Osteocyte (in vitro differentiated cells): ENCODE measurements around the gene ESPN. TPM values are rescaled to one million over a fixed set of nuclear protein-coding genes. Genes with fewer than 3 reads are reported as not detected.

ENCODE experiments used
- DNase-seq: peaks from one replicate; pipeline ENCODE4 v3.0.0; 2021; ENCODE audit warnings: mixed read lengths; ENCODE audit not compliant: unreplicated experiment; ENCODE audit errors: extremely low spot score
- H3K27ac Mint-ChIP-seq: one replicate; pipeline ENCODE4 v1.8.0; 2021; ENCODE audit warnings: mild to moderate bottlenecking, mixed read lengths; ENCODE audit not compliant: unreplicated experiment
- H3K27me3 Mint-ChIP-seq: one replicate; pipeline ENCODE4 v1.8.0; 2021; ENCODE audit warnings: mixed read lengths; ENCODE audit not compliant: unreplicated experiment
- H3K36me3 Mint-ChIP-seq: one replicate; pipeline ENCODE4 v1.8.0; 2021; ENCODE audit warnings: mixed read lengths; ENCODE audit not compliant: unreplicated experiment
- H3K4me1 Mint-ChIP-seq: one replicate; pipeline ENCODE4 v1.8.0; 2021; ENCODE audit warnings: mixed read lengths; ENCODE audit not compliant: unreplicated experiment
- H3K4me3 Mint-ChIP-seq: one replicate; pipeline ENCODE4 v1.8.0; 2021; ENCODE audit warnings: mild to moderate bottlenecking, moderate library complexity, mixed read lengths; ENCODE audit not compliant: unreplicated experiment
- H3K9me3 Mint-ChIP-seq: one replicate; pipeline ENCODE4 v1.8.0; 2021; ENCODE audit warnings: mixed read lengths; ENCODE audit not compliant: unreplicated experiment
- CTCF ChIP-seq: fragments of 200-600 bp; sonication (generic); IDR thresholded peaks from 2 replicates; pipeline ENCODE4 v1.5.0; 2021; ENCODE audit warnings: antibody characterized with exemption, mild to moderate bottlenecking, moderate library complexity
- total RNA-seq: library from RNA; stranded (reverse); gene quantifications from 2 replicates; pipeline ENCODE4 v1.2.1, GENCODE V29; 2021

The ESPN gene
- total RNA-seq, 1 donor from 2014 or later, result not detected

- H3K27ac Mint-ChIP-seq, result peak overlapping the region; percentile 70
- no peaks in the 10 kb centered on the region for H3K27me3 Mint-ChIP-seq
- DNase-seq, result no peak
- H3K4me3 Mint-ChIP-seq, result no peak overlapping the region
- H3K9me3 Mint-ChIP-seq, result no peaks in the 10 kb centered on the region
- H3K36me3 Mint-ChIP-seq, result no peaks in the 10 kb centered on the region
- TF ChIP-seq CTCF, result no peak
- peaks cover 68% of the 10 kb centered on the region for H3K4me1 Mint-ChIP-seq
Measured at GRCh38 chr1:6488602-6489382, 64.2 kb downstream of the ESPN start.

DNA sequence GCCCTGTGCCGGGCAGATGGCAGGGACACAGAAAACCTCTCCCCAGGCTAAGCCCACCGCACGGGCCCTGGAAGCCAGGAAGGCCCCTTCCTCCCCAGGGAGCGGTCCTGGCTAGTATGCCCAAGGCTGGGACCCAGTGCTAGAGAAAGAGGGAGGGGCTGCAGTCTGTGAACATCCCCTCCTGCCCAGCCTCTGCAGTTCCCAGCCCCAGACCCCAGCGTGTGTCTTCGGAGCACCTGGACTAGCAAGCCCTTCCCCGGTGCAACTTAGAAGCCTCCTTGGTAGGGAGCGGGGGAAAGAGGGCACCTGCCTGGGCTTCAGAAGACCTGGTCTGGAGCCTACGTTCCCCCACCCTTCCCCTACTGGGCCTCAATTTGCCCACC lies 64.8 kb downstream of the ESPN start:
- DNase-seq, result no peak
- Mint-ChIP-seq H3K4me3 (peak overlapping the region; percentile 78), H3K9me3 (no peaks in the 10 kb centered on the region), H3K27me3 (no peaks in the 10 kb centered on the region), H3K27ac (no peak overlapping the region), H3K36me3 (no peaks in the 10 kb centered on the region), H3K4me1 (peaks cover 66% of the 10 kb centered on the region)
- TF ChIP-seq CTCF, result no peak

- peak; percentile 93 for TF ChIP-seq CTCF
- H3K27me3 Mint-ChIP-seq, result no peaks in the 10 kb centered on the region
- no peaks in the 10 kb centered on the region for H3K36me3 Mint-ChIP-seq
- H3K9me3 Mint-ChIP-seq, result no peaks in the 10 kb centered on the region
- peak overlapping the region; percentile 44 for H3K27ac Mint-ChIP-seq
- H3K4me1 Mint-ChIP-seq, result peaks cover 62% of the 10 kb centered on the region
- peak; percentile 94 for DNase-seq
- peak overlapping the region; percentile 78 for H3K4me3 Mint-ChIP-seq
Measured at GRCh38 chr1:6489799-6490180, 65.2 kb downstream of the ESPN start.

GRCh38 chr1:6490181-6491080 lies 65.9 kb downstream of the ESPN start:
- Mint-ChIP-seq H3K4me1 (peaks cover 62% of the 10 kb centered on the region), H3K9me3 (no peaks in the 10 kb centered on the region), H3K27me3 (no peaks in the 10 kb centered on the region), H3K4me3 (peak overlapping the region; percentile 78), H3K27ac (peak overlapping the region; percentile 91), H3K36me3 (no peaks in the 10 kb centered on the region)
- DNase-seq, result peak; percentile 90
- peak; percentile 25 for TF ChIP-seq CTCF

DNA sequence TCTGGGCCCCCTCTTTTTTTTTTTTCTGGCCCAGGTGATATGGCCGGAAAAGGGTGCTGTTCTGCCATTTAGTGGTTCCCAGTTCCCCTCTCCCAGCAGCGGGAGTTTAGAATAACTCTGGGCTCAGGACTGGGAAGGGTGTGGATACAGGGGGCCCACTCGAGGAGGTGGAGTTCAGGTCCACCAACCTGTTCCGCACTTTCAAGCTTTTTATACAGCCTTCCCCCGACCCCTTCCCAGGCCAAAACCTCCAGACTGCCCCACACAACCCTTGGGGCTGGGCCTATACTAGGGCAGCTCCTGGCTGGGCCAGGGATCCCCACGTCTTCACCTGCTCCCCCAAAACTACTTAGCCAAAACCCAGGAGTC lies 66.5 kb downstream of the ESPN start:
- Mint-ChIP-seq H3K27ac (peak overlapping the region; percentile 91), H3K9me3 (no peaks in the 10 kb centered on the region), H3K27me3 (no peaks in the 10 kb centered on the region), H3K36me3 (no peaks in the 10 kb centered on the region), H3K4me3 (peak overlapping the region; percentile 78), H3K4me1 (peaks cover 63% of the 10 kb centered on the region)
- TF ChIP-seq CTCF, result no peak
- DNase-seq, result no peak
